CD4-positive, alpha-beta T cell treated with Interleukin-1 beta for 1 hour (primary cell): ENCODE measurements around the gene ISCU.

Source experiments
- DNase-seq, 2 donors: peaks; one replicate each; pipeline ENCODE4 v3.0.0-alpha.2; 2020 to 2022

The ISCU gene

DNA sequence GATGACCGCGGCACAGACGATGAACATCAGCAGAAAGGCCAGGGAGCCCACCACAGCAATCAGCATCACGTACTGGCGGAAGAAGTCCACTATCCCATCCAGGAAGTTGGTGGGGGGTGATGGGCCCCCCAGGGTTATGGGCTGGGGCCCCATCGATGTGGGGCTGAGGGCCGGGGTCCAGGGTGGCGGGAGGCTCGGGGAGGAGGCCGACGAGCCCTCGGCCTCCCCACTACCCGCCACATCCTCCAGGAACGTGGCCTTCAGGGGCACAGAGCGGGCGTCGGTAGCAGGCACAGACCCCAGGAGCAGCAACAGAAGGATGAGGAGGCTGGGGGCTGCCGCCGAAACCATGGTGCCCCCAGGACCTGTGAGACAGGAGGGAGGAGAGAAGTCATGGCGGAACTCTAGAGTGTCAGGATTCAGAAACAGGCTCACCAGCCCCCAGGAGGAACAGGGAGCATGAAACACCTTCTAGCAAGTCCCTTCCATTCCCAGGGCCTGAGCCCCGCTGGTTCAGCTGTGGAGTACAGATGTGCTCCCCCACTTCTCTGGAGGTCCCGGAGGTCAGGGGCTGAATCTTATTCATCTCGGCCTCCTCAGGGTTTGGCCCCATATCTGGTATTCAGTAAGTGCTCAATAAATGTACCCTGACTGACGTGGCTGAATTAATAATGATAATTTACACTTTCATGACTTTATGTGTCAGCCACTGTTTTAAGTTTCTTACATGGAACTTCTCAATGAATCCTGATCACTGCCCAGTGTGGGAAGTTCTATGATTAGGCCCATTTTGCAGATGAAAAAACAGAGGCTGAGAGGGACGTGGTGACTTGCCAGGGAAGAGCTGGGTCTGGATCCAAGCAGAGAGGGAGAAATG, 29.9 kb downstream of the ISCU start:
- DNase-seq = no peak

DNA sequence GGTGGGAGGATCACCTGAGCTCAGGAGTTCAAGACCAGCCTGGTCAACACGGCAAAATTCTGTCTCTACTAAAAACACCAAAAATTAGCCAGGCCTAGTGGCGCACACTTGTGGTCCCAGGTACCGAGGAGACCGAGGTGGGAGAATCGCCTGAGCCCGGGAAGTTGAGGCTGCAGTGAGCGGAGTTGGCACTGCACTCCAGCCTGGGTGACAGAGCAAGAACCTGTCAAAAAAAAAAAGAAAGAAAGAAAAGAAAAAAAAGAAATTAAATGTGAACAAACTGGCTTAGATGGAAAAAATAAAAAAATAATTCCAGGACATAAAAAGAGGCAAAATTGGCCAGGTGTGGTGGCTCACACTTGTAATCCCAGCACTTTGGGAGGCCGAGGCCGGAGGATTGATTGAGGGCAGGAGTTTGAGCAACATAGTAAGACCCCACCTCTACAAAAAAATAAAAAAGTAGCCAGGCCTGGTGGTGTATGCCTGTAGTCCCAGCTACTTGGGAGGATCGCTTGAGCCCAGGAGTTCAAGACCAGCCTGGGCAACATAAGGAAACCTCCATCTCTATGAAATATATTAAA, 32.0 kb downstream of the ISCU start:
- no peak for DNase-seq

DNA sequence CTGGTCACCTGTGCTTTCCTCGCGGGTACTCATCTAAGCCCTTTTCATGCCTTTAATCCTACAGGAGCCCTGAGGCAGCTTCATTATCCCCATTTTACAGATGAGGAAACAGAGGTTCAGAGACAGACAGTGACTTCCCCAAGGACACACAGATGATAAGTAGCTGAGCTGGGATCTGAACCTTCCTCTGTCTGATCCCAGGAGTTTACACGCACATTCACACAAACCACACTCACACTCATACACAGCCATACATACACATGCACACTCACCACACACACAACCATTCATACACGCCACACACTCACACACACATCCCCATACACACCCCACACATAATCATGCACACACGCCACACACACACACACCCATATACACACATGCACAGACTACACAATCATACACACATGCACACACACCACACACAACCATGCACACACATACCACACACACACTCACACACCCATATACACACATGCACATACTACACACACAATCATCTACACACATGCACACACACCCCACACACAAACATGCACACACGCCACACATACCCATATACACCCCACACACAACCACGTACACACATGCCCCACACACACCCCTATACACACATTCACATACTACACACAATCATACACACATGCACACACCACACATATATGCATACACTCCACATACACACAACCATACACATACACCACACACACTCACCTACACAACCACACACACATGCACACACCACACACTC, 32.7 kb downstream of the ISCU start:
- no peak for DNase-seq

DNA sequence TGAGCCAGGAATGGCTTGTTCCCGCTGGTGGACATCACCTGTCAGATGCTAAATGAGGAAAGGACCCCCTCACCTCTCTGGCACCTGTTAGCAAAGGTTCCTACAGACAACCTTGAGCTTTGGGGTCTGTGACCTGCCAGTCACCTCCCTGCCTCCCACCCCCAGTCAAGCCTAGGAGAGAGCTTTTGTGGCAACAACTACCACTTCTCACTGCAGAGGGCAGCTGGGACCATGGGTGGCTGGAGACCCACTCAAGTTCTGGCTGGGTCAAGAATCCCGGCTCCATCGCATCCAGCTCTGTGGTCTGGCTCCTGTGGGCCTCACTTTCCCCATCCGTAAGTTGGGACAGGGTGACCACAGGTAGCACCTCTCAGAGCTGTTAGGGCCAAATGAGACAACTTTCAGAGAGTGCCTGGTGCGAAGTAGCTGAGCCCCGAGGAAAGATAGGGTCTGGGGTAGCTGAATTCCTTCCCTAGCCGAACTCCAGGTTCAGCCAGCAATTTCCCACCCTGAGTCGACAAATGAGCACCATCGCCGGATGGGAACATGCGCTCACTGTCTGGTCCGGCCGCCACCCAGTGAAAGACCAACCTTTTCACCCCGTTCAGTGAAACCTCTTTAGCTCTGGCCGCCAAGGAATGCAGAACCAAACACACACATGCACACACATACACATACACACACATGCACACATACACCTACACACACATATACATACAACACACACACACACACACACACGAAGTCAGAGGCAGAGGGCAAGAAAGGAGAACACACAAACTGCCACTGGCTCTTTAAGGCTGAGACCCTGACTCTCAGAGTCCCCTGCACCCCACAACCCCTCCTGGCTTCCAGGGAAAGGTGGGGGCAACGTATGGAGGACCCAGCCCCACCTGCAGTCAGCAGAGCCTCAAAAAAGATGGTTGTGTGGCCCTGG, 33.6 kb downstream of the ISCU start:
- DNase-seq = no peak

DNA sequence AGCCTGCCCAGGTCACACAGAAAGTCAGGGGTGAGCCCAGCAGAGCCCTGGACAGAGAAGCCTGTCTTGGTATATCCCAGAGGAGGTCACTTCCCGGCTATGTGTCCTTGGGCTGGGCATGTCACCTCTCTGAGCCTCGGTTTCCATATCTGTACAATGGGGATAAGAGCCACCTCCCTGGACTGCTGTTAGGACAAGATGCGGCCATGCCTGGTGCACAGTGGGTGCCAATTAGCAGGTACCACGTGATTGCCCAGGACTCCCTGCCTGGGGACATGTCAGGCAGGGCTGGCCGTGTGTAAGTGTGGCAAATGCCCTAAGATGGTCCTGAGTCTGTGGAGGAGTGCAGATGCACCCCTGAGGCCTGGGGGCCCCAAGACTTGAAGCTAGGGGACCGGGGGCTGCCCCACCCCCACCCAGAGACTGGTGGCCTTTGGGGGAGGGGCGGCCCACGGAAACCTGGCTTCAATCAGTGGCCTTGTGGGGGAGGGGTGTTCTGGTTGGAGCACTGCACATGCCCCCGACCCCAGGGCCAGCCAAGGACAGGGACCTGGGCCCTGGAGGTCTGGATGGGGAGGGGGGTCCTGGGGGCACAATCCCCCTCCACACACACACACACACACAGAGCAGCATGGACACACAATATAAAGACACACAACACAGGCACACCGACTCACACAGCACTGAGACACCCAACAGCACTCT, 34.6 kb downstream of the ISCU start:
- no peak for DNase-seq

DNA sequence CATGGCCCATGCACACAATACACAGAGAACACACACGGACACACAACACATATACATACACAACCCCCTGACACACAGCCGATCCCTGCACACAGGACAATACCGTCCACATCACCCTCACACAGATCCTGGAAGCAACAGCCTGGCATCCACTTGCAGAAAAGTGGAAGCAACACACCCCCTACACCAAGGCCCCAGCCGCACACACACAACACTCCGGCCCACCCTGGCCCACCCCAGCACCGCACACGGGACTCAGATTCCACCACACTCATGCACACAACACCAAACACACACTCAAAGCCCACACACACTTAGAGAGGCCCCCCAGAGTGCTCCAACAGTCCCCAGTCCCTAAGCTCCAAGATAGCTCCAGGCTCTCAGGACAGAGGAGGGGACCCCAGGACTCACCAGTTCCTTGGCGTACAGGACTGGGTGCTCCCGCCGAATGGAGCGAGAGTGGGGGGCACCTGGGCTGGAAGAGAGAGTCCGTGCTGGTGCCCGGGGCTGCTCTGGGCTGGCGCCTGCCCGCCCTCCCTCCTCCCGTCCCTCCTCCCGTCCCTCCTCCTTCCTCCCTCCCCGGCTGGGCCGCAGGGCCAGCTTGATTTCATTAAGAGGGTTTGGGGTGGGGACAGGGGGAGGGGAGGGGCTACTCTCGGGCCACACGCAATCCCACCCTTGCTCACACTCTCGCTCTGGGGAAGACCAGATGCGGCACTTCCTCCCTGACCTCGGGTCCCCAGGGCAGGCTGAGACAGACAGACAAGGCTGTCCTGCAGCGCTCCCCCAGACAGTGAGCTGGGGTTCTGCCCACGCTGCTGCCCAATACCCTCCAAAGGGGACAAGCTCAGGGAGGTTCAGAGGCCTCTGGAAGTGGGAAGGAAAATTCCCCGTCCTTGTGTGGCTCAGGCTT, 35.4 kb downstream of the ISCU start, which contains the start of gene TMEM119:
Gene TMEM119 (minus strand): TSS at position 526 of the 913 bp plus-strand sequence. CDS start 5,701 bp downstream, outside the sequence.
- no peak for DNase-seq

DNA sequence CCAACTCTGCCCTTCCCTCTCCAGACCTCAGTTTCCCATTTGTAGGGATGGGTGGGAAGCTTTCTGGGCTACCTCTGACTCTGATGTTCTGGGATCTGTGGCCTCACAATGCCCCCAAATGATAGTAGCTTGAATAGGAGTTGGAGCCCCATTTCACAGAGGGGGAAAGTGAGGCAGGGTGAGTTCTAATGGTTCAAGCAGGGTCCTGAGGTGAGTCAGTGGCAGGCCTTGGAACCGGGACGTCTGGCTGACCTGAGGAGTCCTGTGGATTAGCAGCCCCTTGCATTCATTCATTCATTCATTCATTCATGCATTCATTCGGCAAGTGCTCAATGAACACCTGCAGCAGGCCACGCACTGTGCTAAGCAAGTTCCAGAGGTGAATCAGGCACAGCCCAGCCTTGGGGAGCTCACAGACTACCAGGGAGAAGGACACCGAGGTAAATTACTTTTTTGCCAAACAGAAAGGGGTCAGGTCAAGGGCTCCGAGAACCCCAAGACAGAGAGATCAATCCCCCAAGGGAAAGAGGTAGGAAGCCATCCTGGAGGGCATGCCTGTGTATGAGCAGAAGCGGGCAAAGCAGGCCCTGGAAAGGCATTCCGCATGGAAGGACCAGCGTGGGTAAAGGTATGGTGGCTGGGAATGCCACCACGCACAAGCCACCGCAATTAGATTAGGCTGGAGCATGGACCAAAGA, 36.3 kb downstream of the ISCU start:
- no peak for DNase-seq

DNA sequence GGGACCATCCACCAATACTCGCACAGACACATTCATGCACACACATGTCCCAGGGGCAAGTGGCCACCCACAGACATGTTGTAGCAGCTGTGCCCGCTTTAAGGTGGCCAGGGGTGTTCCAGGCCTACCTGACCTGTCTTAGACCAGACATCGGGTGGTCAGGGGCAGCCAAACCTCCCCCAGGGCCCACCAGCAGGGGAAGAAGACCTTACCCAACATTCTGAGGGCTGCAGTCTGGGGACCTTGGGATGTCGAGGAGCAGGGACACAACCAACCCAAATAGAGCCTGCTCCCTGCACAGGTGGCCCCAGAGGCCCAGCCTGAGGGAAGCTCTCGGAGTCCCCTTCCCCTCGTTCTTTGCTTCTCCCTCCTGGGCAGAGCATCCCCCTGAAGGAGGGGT, 37.1 kb downstream of the ISCU start:
- DNase-seq = no peak

DNA sequence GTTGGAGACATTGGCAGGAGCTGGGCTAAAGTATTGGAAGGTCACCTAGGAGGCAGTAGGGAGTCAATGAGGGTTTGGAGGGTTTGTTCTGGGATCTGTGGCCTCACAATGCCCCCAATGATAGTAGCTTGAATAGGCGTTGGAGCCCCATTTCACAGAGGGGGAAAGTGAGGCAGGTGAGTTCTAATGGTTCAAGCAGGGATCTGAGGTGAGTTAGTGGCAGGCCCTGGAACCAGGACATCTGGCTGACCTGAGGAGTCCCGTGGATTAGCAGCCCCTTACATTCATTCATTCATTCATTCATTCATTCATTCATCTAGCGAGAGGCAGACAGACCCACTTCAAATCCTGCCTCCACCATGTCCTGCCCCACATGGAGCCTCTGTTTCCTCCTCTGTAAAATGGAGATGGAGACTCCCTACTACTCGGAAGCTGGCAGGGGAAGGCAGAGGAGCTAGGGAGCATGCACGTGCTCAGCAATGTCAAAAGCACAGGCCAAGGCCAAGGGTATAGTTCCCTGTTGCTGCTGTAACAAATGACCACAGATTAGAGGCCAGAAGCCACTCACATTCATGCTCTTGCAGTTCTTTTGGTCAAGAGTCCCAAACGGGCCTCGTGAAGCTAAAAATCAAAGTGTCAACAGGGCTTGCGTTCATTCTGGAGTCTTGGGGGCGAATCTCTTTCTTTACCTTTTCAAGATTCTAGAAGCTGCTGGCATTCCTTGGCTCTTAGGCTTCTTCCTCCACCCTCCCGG, 37.7 kb downstream of the ISCU start:
- no peak for DNase-seq

DNA sequence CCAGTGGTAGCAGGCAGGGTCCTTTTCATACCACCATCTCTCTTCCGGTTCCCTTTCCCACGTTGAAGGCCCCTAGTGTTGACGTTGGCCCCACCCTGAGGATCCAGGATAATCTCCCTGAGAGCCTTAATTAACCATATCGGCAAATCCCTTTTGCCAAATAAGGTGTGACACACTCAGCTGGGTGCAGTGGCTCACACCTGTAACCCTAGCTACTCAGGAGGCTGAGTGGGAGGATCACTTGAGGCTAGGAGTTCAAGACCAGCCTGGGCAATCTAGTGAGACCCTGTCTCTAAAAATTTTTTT, 38.3 kb downstream of the ISCU start:
- no peak for DNase-seq

DNA sequence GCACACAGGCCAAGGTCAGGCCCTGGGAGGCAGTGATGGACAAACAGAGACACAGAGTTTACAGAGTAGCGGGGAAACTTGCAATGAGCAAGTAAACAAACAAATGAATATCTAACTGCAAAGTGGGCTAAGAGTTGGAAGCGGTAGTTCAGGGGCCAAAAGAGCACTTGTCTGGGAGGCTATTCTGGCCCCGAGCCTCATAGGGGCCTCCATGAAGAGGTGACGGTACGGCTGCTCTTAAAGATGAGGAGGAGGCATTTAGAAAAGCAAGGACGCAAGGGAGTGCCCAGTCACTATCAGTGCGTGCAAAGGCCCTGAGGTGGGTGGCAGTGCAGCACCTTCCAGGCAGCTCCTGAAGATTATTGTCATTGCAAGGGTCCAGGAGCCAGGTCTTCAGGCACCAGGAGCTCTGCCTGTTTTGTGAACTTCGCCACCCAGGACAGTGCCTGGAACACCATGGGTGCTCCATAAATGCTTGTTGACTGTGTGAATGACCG, 39.9 kb downstream of the ISCU start:
- DNase-seq = no peak

DNA sequence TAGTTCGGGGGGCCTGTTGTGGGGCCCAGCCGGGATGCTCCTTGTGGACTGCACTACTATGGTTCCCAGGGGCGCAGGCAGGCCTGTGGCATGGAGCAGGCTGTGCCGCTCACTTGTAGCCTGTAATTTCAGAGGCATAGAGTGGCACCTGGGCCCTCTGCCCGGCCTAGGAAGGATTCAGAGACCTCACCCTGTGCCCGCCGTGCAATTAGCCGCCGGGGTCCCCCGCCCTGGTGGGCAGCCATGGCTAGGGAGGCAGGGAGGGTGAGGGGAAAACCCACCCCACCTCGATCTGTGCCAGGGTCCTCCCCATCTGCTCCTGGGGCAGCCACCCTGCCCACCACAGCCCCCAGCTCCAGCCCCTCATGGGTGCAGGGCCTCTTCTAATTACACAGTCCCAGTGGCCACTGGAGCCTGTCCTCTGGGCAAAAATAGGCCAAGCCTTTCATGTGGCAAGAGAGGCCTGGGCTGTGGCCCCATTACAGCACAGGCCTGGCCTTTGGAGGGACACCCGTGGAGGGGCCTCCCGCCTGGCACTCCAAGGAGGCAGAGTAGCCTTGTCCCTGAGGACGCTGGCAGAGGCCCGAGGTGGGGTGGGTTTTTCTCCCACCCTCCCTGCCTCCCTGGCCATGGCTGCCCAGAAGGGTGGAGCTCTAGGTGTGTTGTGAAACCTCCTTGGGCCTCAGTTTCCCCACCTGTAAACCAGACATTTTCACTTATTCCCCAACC, 40.7 kb downstream of the ISCU start:
- no peak for DNase-seq

DNA sequence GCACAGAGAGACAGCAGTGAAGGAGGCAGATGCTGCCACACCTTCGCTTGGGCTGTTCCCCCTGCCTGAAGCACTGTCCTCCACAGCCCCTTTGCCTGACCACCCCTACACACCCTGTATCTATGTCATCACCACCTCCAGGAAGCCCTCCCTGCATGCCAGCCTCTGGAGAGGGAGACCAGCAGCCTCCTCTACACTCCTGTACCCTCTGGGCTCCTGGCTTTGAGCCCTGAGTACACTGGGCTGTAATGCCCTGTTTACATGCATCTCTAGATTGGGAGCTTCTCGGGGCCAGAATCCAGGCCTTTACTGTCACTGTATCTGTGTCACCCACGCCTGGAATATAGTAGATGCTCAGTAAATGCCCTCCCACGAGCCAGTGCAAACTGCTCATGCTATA, 41.3 kb downstream of the ISCU start:
- DNase-seq = no peak

DNA sequence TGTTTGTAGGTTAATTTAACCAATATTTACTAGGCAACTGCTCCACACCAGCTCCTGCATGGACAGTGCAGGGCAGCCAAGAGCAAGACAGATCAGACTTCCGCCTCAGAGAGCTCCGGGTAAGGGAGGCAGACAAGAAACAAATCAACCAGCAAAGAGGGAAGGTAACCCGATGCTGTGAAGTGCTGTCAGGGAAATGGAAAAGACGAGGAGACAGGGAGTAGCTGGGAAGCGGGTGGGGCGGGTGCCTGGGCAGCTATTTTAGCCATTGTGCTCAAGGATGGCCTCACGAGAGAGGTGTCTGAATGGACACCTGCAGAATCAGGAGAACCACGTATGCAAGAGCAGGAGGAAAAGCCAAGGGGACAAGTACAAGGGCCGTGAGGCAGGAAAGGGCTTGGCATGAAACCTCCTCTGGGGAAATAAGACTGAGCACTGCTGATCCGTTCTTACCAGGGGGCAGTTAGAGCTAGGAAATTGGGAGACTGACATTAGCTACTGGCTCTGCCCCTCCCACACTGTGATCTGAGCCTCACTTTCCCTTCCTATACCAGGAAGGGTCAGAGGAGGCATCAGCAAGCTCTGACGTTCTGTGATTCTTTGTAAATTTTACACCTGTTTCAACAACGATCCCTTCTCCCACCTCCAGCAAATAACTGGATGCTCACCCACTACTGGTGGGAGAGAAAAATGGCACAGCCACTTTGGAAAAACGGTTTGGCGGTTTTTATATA, 42.0 kb downstream of the ISCU start:
- no peak for DNase-seq

DNA sequence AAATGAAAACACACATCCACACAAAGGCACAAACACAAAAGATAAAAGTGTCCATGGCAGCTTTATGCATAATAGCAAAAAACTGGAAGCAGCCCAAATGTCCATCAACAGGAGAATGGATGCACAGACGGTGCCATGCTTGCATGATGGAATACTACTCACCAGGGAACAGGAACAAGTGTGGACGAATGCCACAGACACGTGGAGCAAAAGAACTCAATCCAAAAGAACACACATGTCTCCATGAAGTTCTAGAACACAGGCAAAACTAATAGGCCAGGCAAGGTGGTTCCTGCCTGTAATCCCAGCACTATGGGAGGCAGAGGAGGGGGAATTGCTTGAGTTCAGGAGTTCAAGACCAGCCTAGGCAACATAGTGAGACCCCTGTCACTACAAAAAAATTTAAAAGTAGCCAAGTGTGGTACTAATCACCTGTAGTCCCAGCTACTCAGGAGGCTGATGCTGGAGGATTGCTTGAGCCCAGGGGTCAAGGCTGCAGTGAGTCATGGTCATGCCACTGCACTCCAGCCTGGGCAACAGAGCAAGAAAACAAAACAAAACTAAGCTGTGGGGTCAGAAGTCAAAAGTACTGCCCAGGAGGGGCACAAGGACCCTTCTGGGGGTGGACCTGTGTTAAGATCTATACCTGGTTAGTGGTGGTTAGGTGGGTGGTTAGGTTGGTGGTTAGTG, 42.7 kb downstream of the ISCU start:
- no peak for DNase-seq

DNA sequence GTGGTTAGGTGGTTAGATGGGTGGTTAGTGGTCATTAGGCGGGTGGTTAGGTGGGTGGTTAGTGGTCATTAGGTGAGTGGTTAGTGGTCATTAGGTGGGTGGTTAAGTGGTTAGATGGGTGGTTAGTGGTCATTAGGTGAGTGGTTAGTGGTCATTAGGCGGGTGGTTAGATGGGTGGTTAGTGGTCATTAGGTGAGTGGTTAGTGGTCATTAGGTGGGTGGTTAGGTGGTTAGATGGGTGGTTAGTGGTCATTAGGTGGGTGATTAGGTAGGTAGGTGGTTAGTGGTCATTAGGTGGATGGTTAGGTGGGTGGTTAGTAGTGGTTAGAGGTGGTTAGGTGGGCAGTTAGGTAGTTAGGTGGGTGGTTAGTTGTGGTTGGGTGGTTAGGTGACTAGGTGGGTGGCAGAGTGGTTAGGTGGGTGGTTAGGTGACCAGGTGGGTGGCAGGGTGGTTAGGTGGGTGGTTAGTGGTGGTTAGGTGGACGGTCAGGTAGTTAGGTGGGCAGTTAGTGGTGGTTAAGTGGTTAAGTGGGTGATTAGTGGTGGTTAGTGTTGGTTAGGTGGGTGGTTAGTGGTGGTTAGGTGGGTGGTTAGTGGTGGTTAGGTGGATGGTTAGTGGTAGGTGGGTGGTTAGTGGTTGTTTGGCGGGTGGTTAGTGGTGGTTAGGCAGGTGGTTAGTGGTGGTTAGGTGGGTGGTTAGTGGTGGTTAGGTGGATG, 43.5 kb downstream of the ISCU start:
- no peak for DNase-seq

DNA sequence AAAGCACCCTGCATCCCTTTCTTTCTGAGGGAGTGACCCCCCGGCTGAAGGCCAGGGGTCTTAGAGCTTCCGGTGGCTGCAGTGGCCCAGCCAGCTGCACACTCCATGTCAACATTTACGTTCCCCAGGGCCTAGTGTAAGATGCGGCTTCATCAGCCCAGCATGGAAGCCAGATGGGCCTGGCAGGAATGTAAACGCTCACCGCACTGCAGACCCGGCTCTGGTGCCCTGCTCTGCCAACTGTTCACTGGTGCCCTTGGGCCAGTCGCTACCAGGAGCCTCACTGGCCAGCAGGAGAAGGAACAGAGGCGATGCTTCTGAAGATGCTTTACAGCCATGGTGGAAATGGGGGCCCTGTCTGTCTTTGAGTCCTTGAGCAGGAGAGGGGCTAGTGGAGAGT, 44.1 kb downstream of the ISCU start:
- no peak for DNase-seq
